T-helper 2 cell (primary cell): ENCODE measurements around the gene SDR42E1.
"Not testable (repeated sequence)": the region's sequence is repeated elsewhere in the genome, so short reads cannot be mapped to it uniquely, and the experiment has no call there.

Experiments
- DNase-seq, 5 experiments: peaks; one replicate each; pipeline versions ENCODE4 v3.0.0 to v3.0.0-alpha.2; 2012 to 2022

SDR42E1 gene

GRCh38 chr16:82034981-82035612 lies 23.8 kb upstream of the SDR42E1 start, which contains the start of gene HSD17B2:
Gene HSD17B2, plus strand, starts transcription at chr16:82035253. Its CDS starts 172 bp downstream, at chr16:82035425.
- DNase-seq: no peak

DNA sequence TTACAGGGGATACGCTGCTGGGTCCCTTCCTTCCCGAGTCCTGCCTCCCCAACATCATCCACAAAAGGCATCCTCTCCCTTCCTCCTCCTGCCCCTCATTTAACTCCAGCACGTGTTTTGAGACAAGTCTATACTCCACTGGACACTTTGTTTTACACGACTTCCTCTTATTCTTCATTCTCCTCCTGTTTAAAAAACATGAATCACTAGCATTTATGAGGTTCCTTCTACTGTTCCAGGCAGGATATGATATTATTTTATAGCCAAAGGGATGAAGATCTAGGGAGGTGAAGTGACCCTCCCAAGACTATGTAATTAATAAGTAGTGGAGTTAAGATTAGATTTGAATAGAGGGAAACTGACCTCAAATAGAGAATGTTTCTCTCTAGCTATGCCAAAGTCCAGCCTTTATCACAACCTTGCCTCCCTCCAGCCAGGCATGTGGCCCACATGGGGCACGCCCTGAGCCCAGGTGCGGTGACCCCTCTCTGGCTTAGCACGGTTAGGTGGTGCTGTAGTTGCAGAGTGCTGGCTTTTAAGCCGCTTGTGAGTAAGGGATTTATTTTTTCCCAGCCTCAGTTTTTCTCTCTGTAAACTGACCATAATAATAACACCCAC lies 22.5 kb upstream of the SDR42E1 start:
- DNase-seq: no peak

GRCh38 chr16:82033006-82033405 lies 21.7 kb upstream of the SDR42E1 start:
- DNase-seq: no peak

GRCh38 chr16:82031116-82032084 lies 20.1 kb upstream of the SDR42E1 start:
- DNase-seq: no peak

- no peak for DNase-seq
Observed at GRCh38 chr16:82027629-82028064, 16.4 kb upstream of the SDR42E1 start.

DNA sequence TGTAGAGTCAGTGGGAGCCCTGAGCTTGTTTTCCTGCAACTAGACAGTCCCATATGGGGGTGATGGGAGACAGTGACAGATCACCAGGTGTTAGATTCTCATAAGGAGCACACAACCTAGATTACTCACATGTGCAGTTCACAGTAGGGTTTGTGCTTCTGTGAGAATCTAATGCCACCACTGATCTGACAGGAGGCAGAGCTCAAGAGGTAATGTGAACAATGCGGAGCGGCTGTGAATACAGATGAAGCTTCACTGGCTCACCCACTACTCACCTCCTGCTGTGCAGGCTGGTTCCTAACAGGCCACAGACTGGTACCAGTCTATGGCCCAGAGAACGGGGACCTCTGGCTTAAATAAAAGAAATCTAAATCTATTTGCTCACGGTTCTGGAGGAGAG lies 13.6 kb upstream of the SDR42E1 start:
- DNase-seq: no peak

- DNase-seq: no peak
Observed at GRCh38 chr16:82024316-82024715, 13.0 kb upstream of the SDR42E1 start.

- no peak for DNase-seq
Observed at GRCh38 chr16:82023206-82023605, 11.9 kb upstream of the SDR42E1 start.

- DNase-seq: no peak
Observed at GRCh38 chr16:82020051-82020450, 8.8 kb upstream of the SDR42E1 start.

- no peak for DNase-seq
Observed at GRCh38 chr16:82019535-82019934, 8.3 kb upstream of the SDR42E1 start.

DNA sequence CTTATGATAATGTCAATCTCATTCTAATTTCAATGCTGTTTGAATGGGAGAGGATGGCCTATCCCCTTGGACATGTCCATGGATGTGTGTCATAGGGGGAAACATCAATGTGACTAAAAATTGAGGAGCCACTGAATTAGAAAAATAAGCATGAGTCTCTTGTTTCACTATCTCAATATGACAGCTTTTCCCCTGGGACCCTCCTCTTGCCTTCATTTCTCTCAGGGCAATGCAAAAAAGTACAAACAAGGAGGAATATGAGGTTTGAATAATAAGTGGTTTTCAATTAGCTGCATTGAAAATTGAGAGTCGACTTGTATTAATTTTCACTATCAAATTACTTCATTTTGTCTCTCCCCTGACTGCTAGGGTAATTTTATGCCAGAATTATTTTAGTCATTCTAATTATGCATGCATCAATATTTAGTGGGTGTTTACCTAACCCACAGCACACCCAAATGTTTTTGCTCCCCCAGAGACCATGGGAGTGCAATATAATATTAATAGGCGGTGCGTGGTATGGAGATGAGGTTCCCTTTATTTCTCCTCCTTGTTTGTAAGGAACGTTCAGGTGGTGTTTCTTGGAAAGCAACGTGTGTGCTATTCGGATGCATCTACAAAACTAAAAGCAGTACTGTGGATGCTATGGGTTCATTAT lies 6.8 kb upstream of the SDR42E1 start:
- no peak for DNase-seq

DNA sequence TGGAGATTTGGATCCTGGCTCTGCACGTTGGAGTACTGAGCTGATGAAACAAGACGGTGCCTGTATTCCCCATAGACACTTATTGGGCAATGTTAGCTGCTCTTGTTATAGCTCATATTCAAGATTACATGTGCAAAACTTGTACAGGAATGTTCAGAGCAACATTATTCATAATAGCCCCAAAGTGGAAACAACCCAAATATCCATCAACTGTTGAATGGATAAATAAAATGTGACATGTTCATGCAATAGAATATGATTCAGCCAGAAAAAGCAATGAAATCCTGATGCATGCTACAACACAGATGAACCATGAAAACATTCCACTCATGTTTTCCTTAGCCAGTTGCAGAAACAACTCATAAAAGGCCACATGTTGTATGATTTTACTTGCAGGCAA lies 5.7 kb upstream of the SDR42E1 start:
- DNase-seq: no peak

DNA sequence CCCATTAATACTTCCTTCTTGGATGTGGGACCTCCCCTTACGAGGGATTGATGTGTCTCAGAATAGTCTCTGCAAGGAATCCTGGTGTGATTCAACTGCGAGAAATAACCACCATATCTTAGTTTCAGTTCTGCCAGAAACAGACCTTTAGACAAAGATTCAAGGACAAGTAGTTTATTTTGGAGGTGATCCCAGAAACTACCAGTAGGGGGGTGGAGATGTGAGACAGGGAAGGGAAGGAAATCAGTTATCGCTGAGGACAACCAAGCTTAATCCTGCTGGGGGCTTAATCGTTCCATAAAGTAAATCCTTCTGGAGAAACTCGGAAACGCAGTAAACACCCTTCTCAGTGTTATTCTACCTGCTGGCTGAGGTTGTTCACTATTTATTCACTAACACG lies 5.0 kb upstream of the SDR42E1 start:
- no peak for DNase-seq

GRCh38 chr16:82013139-82013538 lies 1.9 kb upstream of the SDR42E1 start:
- DNase-seq: no peak

- no peak for DNase-seq
Observed at GRCh38 chr16:82010649-82011048, 621 bp downstream of the SDR42E1 start.

DNA sequence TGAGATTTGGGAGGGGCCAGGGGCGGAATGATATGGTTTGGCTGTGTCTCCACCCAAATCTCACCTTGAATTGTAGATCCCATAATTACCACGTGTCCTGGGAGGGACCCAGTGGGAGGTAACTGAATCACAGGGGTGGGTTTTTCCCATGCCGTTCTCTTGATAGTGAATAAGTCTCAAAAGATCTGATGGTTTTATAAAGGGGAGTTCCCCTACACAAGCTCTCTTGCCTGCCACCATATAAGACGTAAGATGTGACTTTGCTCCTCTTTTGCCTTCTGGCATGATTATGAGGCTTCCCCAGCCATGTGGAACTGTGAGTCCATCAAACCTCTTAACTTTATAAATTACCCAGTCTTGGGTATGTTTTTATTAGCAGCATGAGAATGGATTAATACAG lies 1.5 kb downstream of the SDR42E1 start:
- not testable (repeated sequence) for DNase-seq

GRCh38 chr16:82008957-82009592 lies 2.2 kb downstream of the SDR42E1 start:
- DNase-seq: peak in 1 of 5 experiments; percentile 12

DNA sequence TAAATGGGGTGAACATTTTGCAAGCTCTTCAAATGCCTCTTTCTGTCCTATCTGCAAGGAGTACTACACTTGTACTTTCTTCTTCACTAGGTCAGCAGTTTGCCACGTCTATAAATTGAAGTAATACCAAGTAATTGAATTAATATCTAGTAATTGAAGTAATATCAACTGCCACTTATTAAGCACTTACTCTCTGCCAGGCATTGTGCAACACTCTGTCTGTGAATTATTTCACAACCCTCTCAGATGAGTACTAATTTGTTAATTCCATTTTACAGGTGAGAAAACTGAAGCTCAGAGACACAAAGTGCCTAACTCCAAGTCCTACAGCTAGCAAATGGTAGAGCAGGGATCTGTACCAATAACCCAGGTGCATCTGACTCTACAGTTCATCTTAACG lies 4.1 kb downstream of the SDR42E1 start:
- DNase-seq: no peak

GRCh38 chr16:82006036-82006435 lies 5.2 kb downstream of the SDR42E1 start:
- DNase-seq: no peak

- DNase-seq: no peak
Observed at GRCh38 chr16:82005027-82005830, 6.0 kb downstream of the SDR42E1 start.

- DNase-seq: no peak
Observed at GRCh38 chr16:82004601-82005000, 6.7 kb downstream of the SDR42E1 start.

- no peak for DNase-seq
Observed at GRCh38 chr16:82002831-82003230, 8.4 kb downstream of the SDR42E1 start.
